Measurements from ENCODE around the gene VWA3B. TPM values are rescaled to one million over a fixed set of nuclear protein-coding genes. Genes with fewer than 3 reads are reported as not detected.

The VWA3B gene
- total RNA-seq, 1 experiment from 2014 or later, result not detected

DNA sequence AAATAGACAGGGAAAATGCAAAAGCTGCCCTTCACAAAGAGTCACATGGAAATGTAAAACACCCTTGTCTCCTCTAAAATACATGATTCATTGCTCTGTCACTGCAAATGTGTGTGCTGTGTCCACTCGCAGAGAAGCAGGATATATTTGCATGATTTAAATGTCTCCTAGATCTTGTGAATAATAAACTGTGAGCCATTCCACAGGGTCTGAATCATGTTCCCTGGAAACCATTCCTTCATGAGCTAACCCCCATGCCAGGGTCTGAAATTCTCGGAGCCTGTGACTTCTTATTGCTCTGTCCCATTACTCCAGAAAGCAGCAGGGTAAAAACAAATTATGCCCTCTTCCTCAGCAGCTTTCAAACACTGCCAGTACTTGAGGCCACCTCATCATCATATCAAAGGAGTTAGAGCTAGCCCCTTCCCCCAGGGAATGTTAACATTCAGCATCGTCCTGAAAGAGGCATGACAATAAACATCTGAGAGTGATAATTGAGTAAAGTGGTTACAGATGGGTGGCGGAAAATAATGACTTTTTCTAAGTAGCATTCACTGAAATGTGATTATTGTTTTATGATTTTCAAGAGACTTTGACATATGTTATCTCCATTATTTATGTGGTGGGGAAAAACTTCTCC lies 247.6 kb downstream of the VWA3B start:
- no peak overlapping the region for H4K91ac ChIP-seq (ENCODE audit: insufficient read length, low read depth, low read length)
- H3K27me3 Mint-ChIP-seq (ENCODE audit: low read depth), result peaks cover 61% of the 10 kb centered on the region
- no peak overlapping the region for H2AFZ ChIP-seq (ENCODE audit: low read length)
- H3K18ac ChIP-seq (ENCODE audit: insufficient read length, low read depth, low read length), result no peak overlapping the region
- no peak overlapping the region for H4K5ac ChIP-seq (ENCODE audit: insufficient read length, low read depth, low read length)
- peak overlapping the region; percentile 67 for H3K4me2 ChIP-seq (ENCODE audit: insufficient read depth, insufficient read length, low read length)
- peaks cover 2% of the 10 kb centered on the region; the same call in 1 of the 2 replicates for H3K27me3 ChIP-seq (ENCODE audit: insufficient read depth, low read length)
- H4K8ac ChIP-seq (replicated peaks; ENCODE audit: insufficient read length, low read depth, low read length), result no peak overlapping the region
- H3K9me3 ChIP-seq (ENCODE audit: control insufficient read depth, low read depth, low read length), result no peaks in the 10 kb centered on the region
- H3K4me1 ChIP-seq (ENCODE audit: insufficient read depth, low read length), result peaks cover 10% of the 10 kb centered on the region; the same call in 1 of the 2 replicates
- no peak overlapping the region for H3T11ph ChIP-seq (ENCODE audit: low read length)
- no peak overlapping the region for H3K27ac ChIP-seq (ENCODE audit: insufficient read length, low read depth, low read length)
- H3K23ac ChIP-seq (ENCODE audit: insufficient read length, low read depth, low read length), result no peak overlapping the region
- no peak overlapping the region for H2BK120ac ChIP-seq (ENCODE audit: low read depth, low read length, poor library complexity, severe bottlenecking)
- 0 out of 2 replicates have a peak, but pooled peaks cover 2% of the 10 kb centered on the region for H3K79me2 ChIP-seq (ENCODE audit: insufficient read depth, low read length)
- DNase-seq, result peak; percentile 46
- peak overlapping the region; percentile 39 to 65; a peak in 4 of 5 replicates for H3K4me3 Mint-ChIP-seq
- no peak overlapping the region for H2BK12ac ChIP-seq (ENCODE audit: insufficient read length, low read depth, low read length)
- peak overlapping the region in 1 of 3 experiments; percentile 40; a peak in 2 of 7 replicates for H3K27ac Mint-ChIP-seq
- H3K79me1 ChIP-seq (ENCODE audit: insufficient read depth, low read depth, low read length, poor library complexity, severe bottlenecking), result no peaks in the 10 kb centered on the region
- no peak overlapping the region for H3K9ac ChIP-seq (ENCODE audit: extremely low read depth, insufficient read length, low read length)
- no peak overlapping the region for H2BK15ac ChIP-seq (ENCODE audit: low read depth, low read length)
- H3K14ac ChIP-seq (ENCODE audit: insufficient read depth, low read length), result no peak overlapping the region
- H3K36me3 Mint-ChIP-seq (ENCODE audit: insufficient read depth in 1 of 3, low read depth in 3 of 3), result peaks cover 0 to 6% (median 2%) of the 10 kb centered on the region in 3 experiments; a peak in 2 of 7 replicates
- H3K4ac ChIP-seq (ENCODE audit: low read depth, low read length), result no peak overlapping the region
- H3K23me2 ChIP-seq (ENCODE audit: insufficient read length, low read depth, low read length, poor library complexity, severe bottlenecking), result no peaks in the 10 kb centered on the region
- no peak overlapping the region for H3K56ac ChIP-seq (ENCODE audit: insufficient read length, low read depth, low read length)
- no peak overlapping the region for H2AK5ac ChIP-seq (ENCODE audit: insufficient read length, low read length)
- peaks cover 35 to 53% of the 10 kb centered on the region in 2 experiments for H3K4me1 Mint-ChIP-seq
- H4K20me1 ChIP-seq (ENCODE audit: control insufficient read depth, insufficient read depth, insufficient read length), result no peaks in the 10 kb centered on the region
- TF ChIP-seq, protein P1, sequence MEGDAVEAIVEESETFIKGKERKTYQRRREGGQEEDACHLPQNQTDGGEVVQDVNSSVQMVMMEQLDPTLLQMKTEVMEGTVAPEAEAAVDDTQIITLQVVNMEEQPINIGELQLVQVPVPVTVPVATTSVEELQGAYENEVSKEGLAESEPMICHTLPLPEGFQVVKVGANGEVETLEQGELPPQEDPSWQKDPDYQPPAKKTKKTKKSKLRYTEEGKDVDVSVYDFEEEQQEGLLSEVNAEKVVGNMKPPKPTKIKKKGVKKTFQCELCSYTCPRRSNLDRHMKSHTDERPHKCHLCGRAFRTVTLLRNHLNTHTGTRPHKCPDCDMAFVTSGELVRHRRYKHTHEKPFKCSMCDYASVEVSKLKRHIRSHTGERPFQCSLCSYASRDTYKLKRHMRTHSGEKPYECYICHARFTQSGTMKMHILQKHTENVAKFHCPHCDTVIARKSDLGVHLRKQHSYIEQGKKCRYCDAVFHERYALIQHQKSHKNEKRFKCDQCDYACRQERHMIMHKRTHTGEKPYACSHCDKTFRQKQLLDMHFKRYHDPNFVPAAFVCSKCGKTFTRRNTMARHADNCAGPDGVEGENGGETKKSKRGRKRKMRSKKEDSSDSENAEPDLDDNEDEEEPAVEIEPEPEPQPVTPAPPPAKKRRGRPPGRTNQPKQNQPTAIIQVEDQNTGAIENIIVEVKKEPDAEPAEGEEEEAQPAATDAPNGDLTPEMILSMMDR (conservative IDR thresholded peaks at IDR 0.05), result no peak
- no peak overlapping the region for H2BK20ac ChIP-seq (ENCODE audit: low read depth, low read length, poor library complexity, severe bottlenecking)
- H2BK5ac ChIP-seq (ENCODE audit: insufficient read length, low read length), result no peak overlapping the region
- peaks cover 9 to 11% of the 10 kb centered on the region in 2 experiments for H3K9me3 Mint-ChIP-seq
- no CpG with 5 or more reads among the region's 4 CpGs for WGBS (ENCODE audit: extremely low coverage, insufficient read length, low lambda C conversion rate)
